HepG2 (cell line): ENCODE measurements around the gene ZNF821.
"Not testable (repeated sequence)": the region's sequence is repeated elsewhere in the genome, so short reads cannot be mapped to it uniquely, and the experiment has no call there.

Experiments used
- AGO1 ChIP-seq: fragments of 200-400 bp; formaldehyde crosslinking; IDR thresholded peaks from 2 replicates; pipeline ENCODE4 v1.6.1; 2017; ENCODE audit warnings: mild to moderate bottlenecking, low read depth, low read length, moderate library complexity; ENCODE audit not compliant: poor library complexity, severe bottlenecking
- CENPBD1 ChIP-seq: sonication (generic); formaldehyde crosslinking; IDR thresholded peaks from 2 replicates; pipeline ENCODE4 v1.8.0; 2022; ENCODE audit warnings: missing genetic modification reagents, low read depth, mild to moderate bottlenecking, borderline replicate concordance
- CHCHD3 ChIP-seq: sonication (generic); formaldehyde crosslinking; IDR thresholded peaks from 2 replicates; pipeline ENCODE4 v1.8.0; 2022; ENCODE audit warnings: mild to moderate bottlenecking, missing genetic modification reagents, moderate library complexity
- CTCF ChIP-seq: sonication (generic); formaldehyde crosslinking; IDR thresholded peaks from 2 replicates; pipeline ENCODE4 v1.5.0; 2020; ENCODE audit warnings: mild to moderate bottlenecking, missing genetic modification reagents, moderate library complexity
- FOXM1 ChIP-seq: sonication (generic); formaldehyde crosslinking; IDR thresholded peaks from 2 replicates; pipeline ENCODE4 v1.5.0; 2020; ENCODE audit warnings: missing genetic modification reagents
- MAFG ChIP-seq: sonication (generic); formaldehyde crosslinking; IDR thresholded peaks from 2 replicates; pipeline ENCODE4 v1.5.1; 2020; ENCODE audit warnings: mild to moderate bottlenecking, missing genetic modification reagents
- MXD1 ChIP-seq: sonication (generic); formaldehyde crosslinking; IDR thresholded peaks from 2 replicates; pipeline ENCODE4 v1.4.0; 2020; ENCODE audit warnings: mild to moderate bottlenecking, missing genetic modification reagents
- TEF ChIP-seq: sonication (generic); formaldehyde crosslinking; IDR thresholded peaks from 2 replicates; pipeline ENCODE4 v1.5.0; 2020; ENCODE audit warnings: missing genetic modification reagents
- ZNF225 ChIP-seq: sonication (generic); formaldehyde crosslinking; IDR thresholded peaks from 2 replicates; pipeline ENCODE4 v1.4.0; 2020; ENCODE audit warnings: mild to moderate bottlenecking, missing genetic modification reagents

GRCh38 chr16:71817155-71817500 is 66.9 kb downstream of the ZNF821 start:
- TF ChIP-seq MAFG (CRISPR knock-in tag); CTCF; AGO1; TEF (CRISPR knock-in tag); FOXM1; CHCHD3; MXD1 (CRISPR knock-in tag); ZNF225 (CRISPR knock-in tag); CENPBD1: not testable (repeated sequence)
